NCI-H748 treated with DMSO at 0.1 percent for 48 hours (cell line): ENCODE data around the gene FOXC2.
A peak's percentile ranks its signal among the peaks of the same experiment; 100 is the strongest.

Experiments used
- DNase-seq: peaks from one replicate; lab custom pipeline; 2025; lab: John Stamatoyannopoulos, UW

Gene FOXC2

DNA sequence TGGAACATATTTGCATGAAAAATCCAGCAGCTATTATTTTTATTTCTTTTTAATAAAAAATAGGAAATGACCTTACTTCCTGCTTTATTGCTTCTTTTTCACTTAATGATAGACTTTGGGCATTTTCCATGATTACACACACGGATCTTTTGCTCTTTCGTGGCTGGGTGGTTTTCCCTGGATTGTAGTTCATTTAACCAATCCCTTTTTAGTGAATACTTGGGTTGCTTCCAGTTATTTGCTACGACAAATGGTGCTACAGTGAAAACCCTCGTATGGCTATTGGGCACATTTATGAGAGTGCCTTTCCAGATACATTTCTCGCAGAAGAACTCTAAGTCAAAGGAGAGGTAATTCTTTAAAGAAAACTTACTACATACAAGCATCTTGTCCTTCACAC lies 50.3 kb downstream of the FOXC2 start:
- DNase-seq = no peak

GRCh38 chr16:86618431-86619238 lies 52.0 kb downstream of the FOXC2 start:
- peak; percentile 12 for DNase-seq
